HCT116 (cell line): Measurements from ENCODE around the gene RCN2. TPM values are rescaled to one million over a fixed set of nuclear protein-coding genes. Genes with fewer than 3 reads are reported as not detected.

Source experiments
- ATAC-seq: fragments of 200-7000 bp; cut with Tn5 transposase; 2 replicates; pipeline ENCODE4 v1.9.1; 2020; ENCODE audit warnings: mild to moderate bottlenecking, moderate library complexity
- BruUV-seq: library from RNA; stranded (reverse); fragments of 400-500 nt; replicated peaks from 2 replicates; lab custom pipeline; 2021; lab: Mats Ljungman, UMichigan
- CTCF ChIA-PET: fragments of 300-600 bp; sonication (Branson Sonifier 250); formaldehyde crosslinking; loops from one replicate; lab custom pipeline; 2021; ENCODE audit warnings: antibody characterized with exemption; lab: Charles Lee
- POLR2A ChIA-PET: fragments of 300-600, 350-600 bp; sonication (Branson Sonifier 250); formaldehyde crosslinking; loops from one replicate; lab custom pipeline; 2021; ENCODE audit warnings: antibody characterized with exemption; lab: Charles Lee
- RAD21 ChIA-PET, 2 experiments: fragments of 300-600 bp; sonication (Branson Sonifier 250); formaldehyde crosslinking; loops; one replicate each; lab custom pipeline; 2023; ENCODE audit warnings: low total read pairs in 2 of 2; ENCODE audit not compliant: uncharacterized antibody in 2 of 2, unreplicated experiment in 2 of 2, low non-redundant PET in 1 of 2; lab: Charles Lee
- DNase-seq: peaks from one replicate; pipeline ENCODE4 v3.0.0-alpha.2; 2010; ENCODE audit warnings: low read depth, low spot score
- H2AFZ ChIP-seq: fragments of 200-600 bp; shearing (Covaris generic), sonication (generic); 2 replicates; pipeline ENCODE4 v1.6.1; 2017; ENCODE audit warnings: low read depth, mixed run types, mixed read lengths, antibody characterized with exemption, low read length; ENCODE audit not compliant: poor library complexity, severe bottlenecking
- H3K27ac ChIP-seq: 2 replicates; pipeline ENCODE4 v1.5.1; 2012; ENCODE audit warnings: low read depth, low read length
- H3K27me3 ChIP-seq: fragments of 200-600 bp; sonication (generic); 2 replicates; pipeline ENCODE4 v1.6.1; 2016; ENCODE audit warnings: mixed run types, low read length, mixed read lengths; ENCODE audit not compliant: insufficient read depth
- H3K36me3 ChIP-seq, 2 experiments: fragments of 200-500 bp in 1 of 2; fragments of 200-600 bp in 1 of 2; sonication (Bioruptor generic) in 1 of 2; sonication (generic) in 1 of 2; 2 replicates each; pipeline versions ENCODE4 v1.5.1 to v1.6.1; 2014 to 2016; ENCODE audit warnings: low read length in 2 of 2, inconsistent platforms in 1 of 2, mixed read lengths in 1 of 2, mixed run types in 1 of 2; ENCODE audit not compliant: insufficient read depth in 2 of 2, control insufficient read depth in 1 of 2
- H3K4me1 ChIP-seq, 2 experiments: fragments of 200-600 bp in 1 of 2; sonication (generic) in 1 of 2; 2 replicates each; pipeline versions ENCODE4 v1.5.1 to v1.6.1; 2012 to 2017; ENCODE audit warnings: low read length in 2 of 2, inconsistent platforms in 1 of 2, mild to moderate bottlenecking in 1 of 2, mixed read lengths in 1 of 2, mixed run types in 1 of 2, moderate library complexity in 1 of 2; ENCODE audit not compliant: insufficient read depth in 2 of 2, control insufficient read depth in 1 of 2
- H3K4me2 ChIP-seq: fragments of 200-600 bp; sonication (generic); 2 replicates; pipeline ENCODE4 v1.6.1; 2017; ENCODE audit warnings: mixed run types, low read length, mixed read lengths
- H3K4me3 ChIP-seq, 2 experiments: fragments of 200-600 bp in 1 of 2; sonication (generic) in 1 of 2; replicated peaks in 1 of 2; 2 replicates each; pipeline ENCODE4 v1.5.1; 2011 to 2016; ENCODE audit warnings: low read length in 2 of 2, control low read depth in 1 of 2, low read depth in 1 of 2, mild to moderate bottlenecking in 1 of 2, mixed read lengths in 1 of 2, mixed run types in 1 of 2
- H3K79me2 ChIP-seq: fragments of 200-600 bp; sonication (generic); 2 replicates; pipeline ENCODE4 v1.6.1; 2017; ENCODE audit warnings: mild to moderate bottlenecking, mixed run types, low read length, moderate library complexity, mixed read lengths; ENCODE audit not compliant: insufficient read depth
- H3K9ac ChIP-seq: fragments of 200-600 bp; sonication (generic); 2 replicates; pipeline ENCODE4 v1.6.1; 2016; ENCODE audit warnings: low read length, mixed read lengths
- H3K9me2 ChIP-seq: fragments of 200-600 bp; sonication (generic), shearing (Covaris generic); 2 replicates; pipeline ENCODE4 v1.6.1; 2017; ENCODE audit warnings: mixed run types, mild to moderate bottlenecking, moderate library complexity; ENCODE audit not compliant: insufficient read depth
- H3K9me3 ChIP-seq, 2 experiments: fragments of 200-500 bp in 1 of 2; fragments of 200-600 bp in 1 of 2; sonication (Bioruptor generic) in 1 of 2; sonication (generic) in 1 of 2; 2 replicates each; pipeline ENCODE4 v1.6.1; 2014 to 2017; ENCODE audit warnings: low read length in 2 of 2, mixed read lengths in 2 of 2, inconsistent platforms in 1 of 2, low read depth in 1 of 2, mild to moderate bottlenecking in 1 of 2, mixed run types in 1 of 2, moderate library complexity in 1 of 2; ENCODE audit not compliant: control insufficient read depth in 1 of 2, insufficient read depth in 1 of 2
- H4K20me1 ChIP-seq: fragments of 200-600 bp; sonication (generic), shearing (Covaris generic); 2 replicates; pipeline ENCODE4 v1.6.1; 2017; ENCODE audit warnings: mixed run types, mild to moderate bottlenecking, moderate library complexity; ENCODE audit not compliant: insufficient read depth
- CBX3 ChIP-seq: IDR thresholded peaks from 2 replicates; pipeline ENCODE4 v1.6.1; 2012; ENCODE audit warnings: low read depth
- CEBPB ChIP-seq: IDR thresholded peaks from 2 replicates; pipeline ENCODE4 v1.6.1; 2012; ENCODE audit warnings: low read depth
- EZH2phosphoT487 ChIP-seq: fragments of 200-600 bp; IDR thresholded peaks from 2 replicates; pipeline ENCODE4 v1.6.1; 2018; ENCODE audit warnings: antibody characterized with exemption, borderline replicate concordance
- JUND ChIP-seq: IDR thresholded peaks from 2 replicates; pipeline ENCODE4 v1.6.1; 2012
- POLR2A ChIP-seq: IDR thresholded peaks from 2 replicates; pipeline ENCODE4 v1.7.0; 2011; ENCODE audit warnings: borderline replicate concordance; ENCODE audit not compliant: insufficient read depth, insufficient read length; ENCODE audit errors: extremely low read depth
- POLR2AphosphoS5 ChIP-seq: IDR thresholded peaks from 2 replicates; pipeline ENCODE4 v1.6.1; 2011; ENCODE audit warnings: mild to moderate bottlenecking, low read depth, low read length, moderate library complexity
- RAD21 ChIP-seq: IDR thresholded peaks from 2 replicates; pipeline ENCODE4 v1.6.1; 2012; ENCODE audit warnings: low read depth, mild to moderate bottlenecking
- SIN3A ChIP-seq: IDR thresholded peaks from 2 replicates; pipeline ENCODE4 v1.6.1; 2012; ENCODE audit warnings: low read depth
- TCF7L2 ChIP-seq: IDR thresholded peaks from 2 replicates; pipeline ENCODE4 v1.7.0; 2011; ENCODE audit warnings: borderline replicate concordance, inconsistent platforms; ENCODE audit not compliant: insufficient read depth, insufficient read length; ENCODE audit errors: extremely low read depth
- YY1 ChIP-seq: IDR thresholded peaks from 2 replicates; pipeline ENCODE4 v1.6.1; 2011; ENCODE audit warnings: low read length, low read depth, moderate library complexity, mild to moderate bottlenecking; ENCODE audit not compliant: insufficient replicate concordance; ENCODE audit errors: extremely low read depth
- ZFX ChIP-seq: fragments of 450-650 bp; IDR thresholded peaks from 2 replicates; pipeline ENCODE4 v1.6.1; 2017
- ZNF274 ChIP-seq: fragments of 200-500 bp; sonication (Bioruptor generic); IDR thresholded peaks from 2 replicates; pipeline ENCODE4 v1.6.1; 2014; ENCODE audit warnings: mild to moderate bottlenecking, low read depth, low read length, inconsistent platforms
- intact Hi-C: fragments of 100-400 bp; cut with micrococcal nuclease; formaldehyde crosslinking; loops from 2 replicates; pipeline ENCODE4 v1.10.0; 2022
- total RNA-seq: library from RNA; stranded (reverse); gene quantifications from one replicate; pipeline ENCODE4 v1.2.1, GENCODE V29; 2021; ENCODE audit not compliant: unreplicated experiment
- TF ChIP-seq, protein P1 (sequence below): IDR thresholded peaks from 2 replicates; pipeline ENCODE4 v1.6.1; 2012; ENCODE audit warnings: low read depth
- TF ChIP-seq, protein P2 (sequence below): IDR thresholded peaks from 2 replicates; pipeline ENCODE4 v1.6.1; 2012
- TF ChIP-seq, protein P3 (sequence below): IDR thresholded peaks from 2 replicates; pipeline ENCODE4 v1.6.1; 2012
- TF ChIP-seq, protein P4 (sequence below), 3 experiments: fragments of 200-600 bp in 1 of 3; sonication (generic) in 1 of 3; IDR thresholded peaks in 2 of 3; conservative IDR thresholded peaks in 1 of 3; 2 replicates each; pipeline ENCODE4 v1.5.1; 2012 to 2017; ENCODE audit warnings: low read depth in 2 of 3, low read length in 2 of 3, antibody characterized with exemption in 1 of 3, borderline replicate concordance in 1 of 3, control low read depth in 1 of 3, mild to moderate bottlenecking in 1 of 3, mixed read lengths in 1 of 3, mixed run types in 1 of 3, moderate library complexity in 1 of 3; ENCODE audit not compliant: insufficient read depth in 1 of 3
- TF ChIP-seq, protein P5 (sequence below): IDR thresholded peaks from 2 replicates; pipeline ENCODE4 v1.6.1; 2011; ENCODE audit warnings: mild to moderate bottlenecking, low read length, moderate library complexity; ENCODE audit not compliant: insufficient replicate concordance; ENCODE audit errors: extremely low read depth

The RCN2 gene
- total RNA-seq, 1 experiment from 2014 or later = 71.5 TPM

DNA sequence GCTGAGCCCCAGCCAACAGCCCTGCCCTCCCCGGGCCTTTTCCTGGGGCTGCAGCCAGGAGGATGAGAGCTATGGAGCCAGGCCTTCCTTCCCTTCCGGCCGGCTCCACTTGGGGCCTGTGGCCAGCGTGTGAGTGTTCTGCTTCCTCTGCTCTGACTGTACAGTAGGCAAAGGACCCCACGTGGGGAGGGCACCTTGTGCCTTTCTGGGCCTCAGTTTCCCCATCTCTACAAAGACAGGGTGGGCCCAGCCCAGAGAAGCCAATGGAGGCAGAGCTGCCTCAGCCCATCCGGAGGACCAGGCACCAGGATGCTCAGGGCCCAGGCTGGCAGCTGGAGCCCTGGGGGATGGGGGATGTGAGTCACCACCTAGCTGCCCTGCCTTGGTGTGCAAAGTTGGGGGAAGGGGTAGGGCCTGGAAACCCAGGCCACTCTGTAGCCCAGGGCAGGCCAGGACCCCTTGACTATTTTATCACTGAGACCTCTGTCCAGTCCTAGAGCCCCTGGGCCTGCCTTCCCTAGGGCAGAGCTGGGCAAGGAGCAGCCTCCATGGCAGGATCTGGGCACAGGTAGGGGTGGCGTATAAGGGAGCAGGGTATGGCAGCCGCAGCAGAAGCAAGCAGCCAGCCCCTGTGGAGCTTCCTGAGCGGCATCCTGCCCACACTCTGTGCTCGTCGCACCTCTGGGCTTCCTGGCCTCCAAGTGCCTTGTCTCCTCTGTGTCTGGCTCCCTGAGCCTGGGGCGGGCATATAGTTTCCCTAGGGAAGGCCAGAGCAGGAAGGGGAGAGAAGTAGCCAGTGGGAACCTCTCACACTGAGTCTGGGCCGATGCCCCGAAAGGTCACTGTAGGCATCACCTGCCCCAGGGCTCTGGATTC is 65.2 kb downstream of the RCN2 start:
- DNase-seq (no peak), ATAC-seq (no peak)
- no peak overlapping the region for H3K4me2 ChIP-seq
- H3K79me2 ChIP-seq = no peaks in the 10 kb centered on the region
- TF ChIP-seq JUND = no peak
- TF ChIP-seq POLR2A = no peak
- TF ChIP-seq RAD21 = no peak
- no peak for TF ChIP-seq POLR2AphosphoS5
- TF ChIP-seq, protein P1, sequence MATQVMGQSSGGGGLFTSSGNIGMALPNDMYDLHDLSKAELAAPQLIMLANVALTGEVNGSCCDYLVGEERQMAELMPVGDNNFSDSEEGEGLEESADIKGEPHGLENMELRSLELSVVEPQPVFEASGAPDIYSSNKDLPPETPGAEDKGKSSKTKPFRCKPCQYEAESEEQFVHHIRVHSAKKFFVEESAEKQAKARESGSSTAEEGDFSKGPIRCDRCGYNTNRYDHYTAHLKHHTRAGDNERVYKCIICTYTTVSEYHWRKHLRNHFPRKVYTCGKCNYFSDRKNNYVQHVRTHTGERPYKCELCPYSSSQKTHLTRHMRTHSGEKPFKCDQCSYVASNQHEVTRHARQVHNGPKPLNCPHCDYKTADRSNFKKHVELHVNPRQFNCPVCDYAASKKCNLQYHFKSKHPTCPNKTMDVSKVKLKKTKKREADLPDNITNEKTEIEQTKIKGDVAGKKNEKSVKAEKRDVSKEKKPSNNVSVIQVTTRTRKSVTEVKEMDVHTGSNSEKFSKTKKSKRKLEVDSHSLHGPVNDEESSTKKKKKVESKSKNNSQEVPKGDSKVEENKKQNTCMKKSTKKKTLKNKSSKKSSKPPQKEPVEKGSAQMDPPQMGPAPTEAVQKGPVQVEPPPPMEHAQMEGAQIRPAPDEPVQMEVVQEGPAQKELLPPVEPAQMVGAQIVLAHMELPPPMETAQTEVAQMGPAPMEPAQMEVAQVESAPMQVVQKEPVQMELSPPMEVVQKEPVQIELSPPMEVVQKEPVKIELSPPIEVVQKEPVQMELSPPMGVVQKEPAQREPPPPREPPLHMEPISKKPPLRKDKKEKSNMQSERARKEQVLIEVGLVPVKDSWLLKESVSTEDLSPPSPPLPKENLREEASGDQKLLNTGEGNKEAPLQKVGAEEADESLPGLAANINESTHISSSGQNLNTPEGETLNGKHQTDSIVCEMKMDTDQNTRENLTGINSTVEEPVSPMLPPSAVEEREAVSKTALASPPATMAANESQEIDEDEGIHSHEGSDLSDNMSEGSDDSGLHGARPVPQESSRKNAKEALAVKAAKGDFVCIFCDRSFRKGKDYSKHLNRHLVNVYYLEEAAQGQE = no peak
- no peak for TF ChIP-seq EZH2phosphoT487
- TF ChIP-seq, protein P2, sequence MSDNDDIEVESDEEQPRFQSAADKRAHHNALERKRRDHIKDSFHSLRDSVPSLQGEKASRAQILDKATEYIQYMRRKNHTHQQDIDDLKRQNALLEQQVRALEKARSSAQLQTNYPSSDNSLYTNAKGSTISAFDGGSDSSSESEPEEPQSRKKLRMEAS = no peak
- no peak for TF ChIP-seq TCF7L2
- TF ChIP-seq ZFX = no peak
- no peak for TF ChIP-seq ZNF274
- TF ChIP-seq, protein P3, sequence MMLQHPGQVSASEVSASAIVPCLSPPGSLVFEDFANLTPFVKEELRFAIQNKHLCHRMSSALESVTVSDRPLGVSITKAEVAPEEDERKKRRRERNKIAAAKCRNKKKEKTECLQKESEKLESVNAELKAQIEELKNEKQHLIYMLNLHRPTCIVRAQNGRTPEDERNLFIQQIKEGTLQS = no peak
- TF ChIP-seq CBX3 = no peak
- TF ChIP-seq YY1 = no peak
- TF ChIP-seq SIN3A = no peak
- TF ChIP-seq, protein P4, sequence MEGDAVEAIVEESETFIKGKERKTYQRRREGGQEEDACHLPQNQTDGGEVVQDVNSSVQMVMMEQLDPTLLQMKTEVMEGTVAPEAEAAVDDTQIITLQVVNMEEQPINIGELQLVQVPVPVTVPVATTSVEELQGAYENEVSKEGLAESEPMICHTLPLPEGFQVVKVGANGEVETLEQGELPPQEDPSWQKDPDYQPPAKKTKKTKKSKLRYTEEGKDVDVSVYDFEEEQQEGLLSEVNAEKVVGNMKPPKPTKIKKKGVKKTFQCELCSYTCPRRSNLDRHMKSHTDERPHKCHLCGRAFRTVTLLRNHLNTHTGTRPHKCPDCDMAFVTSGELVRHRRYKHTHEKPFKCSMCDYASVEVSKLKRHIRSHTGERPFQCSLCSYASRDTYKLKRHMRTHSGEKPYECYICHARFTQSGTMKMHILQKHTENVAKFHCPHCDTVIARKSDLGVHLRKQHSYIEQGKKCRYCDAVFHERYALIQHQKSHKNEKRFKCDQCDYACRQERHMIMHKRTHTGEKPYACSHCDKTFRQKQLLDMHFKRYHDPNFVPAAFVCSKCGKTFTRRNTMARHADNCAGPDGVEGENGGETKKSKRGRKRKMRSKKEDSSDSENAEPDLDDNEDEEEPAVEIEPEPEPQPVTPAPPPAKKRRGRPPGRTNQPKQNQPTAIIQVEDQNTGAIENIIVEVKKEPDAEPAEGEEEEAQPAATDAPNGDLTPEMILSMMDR (IDR thresholded peaks at IDR 0.05 in 2 of 3, conservative IDR thresholded peaks at IDR 0.05 in 1 of 3; ENCODE audit: borderline replicate concordance in 1 of 3, insufficient read depth in 1 of 3, low read depth in 2 of 3, low read length in 2 of 3) = no peak
- TF ChIP-seq, protein P5, sequence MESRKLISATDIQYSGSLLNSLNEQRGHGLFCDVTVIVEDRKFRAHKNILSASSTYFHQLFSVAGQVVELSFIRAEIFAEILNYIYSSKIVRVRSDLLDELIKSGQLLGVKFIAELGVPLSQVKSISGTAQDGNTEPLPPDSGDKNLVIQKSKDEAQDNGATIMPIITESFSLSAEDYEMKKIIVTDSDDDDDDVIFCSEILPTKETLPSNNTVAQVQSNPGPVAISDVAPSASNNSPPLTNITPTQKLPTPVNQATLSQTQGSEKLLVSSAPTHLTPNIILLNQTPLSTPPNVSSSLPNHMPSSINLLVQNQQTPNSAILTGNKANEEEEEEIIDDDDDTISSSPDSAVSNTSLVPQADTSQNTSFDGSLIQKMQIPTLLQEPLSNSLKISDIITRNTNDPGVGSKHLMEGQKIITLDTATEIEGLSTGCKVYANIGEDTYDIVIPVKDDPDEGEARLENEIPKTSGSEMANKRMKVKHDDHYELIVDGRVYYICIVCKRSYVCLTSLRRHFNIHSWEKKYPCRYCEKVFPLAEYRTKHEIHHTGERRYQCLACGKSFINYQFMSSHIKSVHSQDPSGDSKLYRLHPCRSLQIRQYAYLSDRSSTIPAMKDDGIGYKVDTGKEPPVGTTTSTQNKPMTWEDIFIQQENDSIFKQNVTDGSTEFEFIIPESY = no peak
- TF ChIP-seq CEBPB = no peak
- POLR2A ChIA-PET = no interaction called here
- H3K9me3 ChIP-seq = no peaks in the 10 kb centered on the region
- no peaks in the 10 kb centered on the region for H3K36me3 ChIP-seq
- RAD21 ChIA-PET = no interaction called here
- no peaks in the 10 kb centered on the region for H3K4me1 ChIP-seq
- H4K20me1 ChIP-seq = no peaks in the 10 kb centered on the region
- H3K9ac ChIP-seq = no peak overlapping the region
- CTCF ChIA-PET = no interaction called here
- intact Hi-C loops = no loop called here
- H3K27ac ChIP-seq = no peak overlapping the region
- BruUV-seq = no TSS peak
- H3K9me2 ChIP-seq = no peaks in the 10 kb centered on the region
- no peak overlapping the region for H3K4me3 ChIP-seq
- no peaks in the 10 kb centered on the region for H3K27me3 ChIP-seq
- no peak overlapping the region for H2AFZ ChIP-seq
